HUES48 (cell line): ENCODE data around the gene TUBGCP2.

Source experiments
- H3K27ac ChIP-seq: one replicate; pipeline ENCODE4 v1.7.0; 2013; ENCODE audit warnings: low read depth, low read length, inconsistent platforms
- H3K27me3 ChIP-seq: 2 replicates; pipeline ENCODE4 v1.6.1; 2013; ENCODE audit warnings: mild to moderate bottlenecking, low read length; ENCODE audit not compliant: control insufficient read depth, insufficient read depth
- H3K36me3 ChIP-seq: 2 replicates; pipeline ENCODE4 v1.6.1; 2013; ENCODE audit warnings: low read length; ENCODE audit not compliant: control insufficient read depth, insufficient read depth
- H3K4me1 ChIP-seq: 2 replicates; pipeline ENCODE4 v1.6.1; 2013; ENCODE audit warnings: mild to moderate bottlenecking, low read length; ENCODE audit not compliant: control insufficient read depth, insufficient read depth
- H3K4me3 ChIP-seq: 2 replicates; pipeline ENCODE4 v1.5.1; 2013; ENCODE audit warnings: mild to moderate bottlenecking, low read depth, low read length
- H3K9ac ChIP-seq: 2 replicates; pipeline ENCODE4 v1.6.1; 2013; ENCODE audit warnings: mild to moderate bottlenecking, low read depth, low read length, moderate library complexity
- H3K9me3 ChIP-seq: 2 replicates; pipeline ENCODE4 v1.6.1; 2013; ENCODE audit warnings: low read length; ENCODE audit not compliant: control insufficient read depth, insufficient read depth

The TUBGCP2 gene

GRCh38 chr10:133351408-133352318 lies 43.0 kb upstream of the TUBGCP2 start:
- 0 out of 2 replicates have a peak, but pooled peaks cover 10% of the 10 kb centered on the region for H3K36me3 ChIP-seq
- no peak overlapping the region for H3K9ac ChIP-seq
- H3K4me1 ChIP-seq, result no peaks in the 10 kb centered on the region; the same call in 1 of the 2 replicates

GRCh38 chr10:133350950-133351329 lies 42.3 kb upstream of the TUBGCP2 start:
- Histone ChIP-seq H3K9ac (no peak overlapping the region), H3K4me1 (no peaks in the 10 kb centered on the region; the same call in 1 of the 2 replicates), H3K27me3 (no peaks in the 10 kb centered on the region)

More at GRCh38 chr10:133351408-133352318, 43.0 kb upstream of the TUBGCP2 start:
- no peak overlapping the region for H3K27ac ChIP-seq
- no peaks in the 10 kb centered on the region for H3K9me3 ChIP-seq
- H3K4me3 ChIP-seq, result no peak overlapping the region
- no peaks in the 10 kb centered on the region for H3K27me3 ChIP-seq

GRCh38 chr10:133350283-133350949 lies 41.7 kb upstream of the TUBGCP2 start:
- H3K27me3 ChIP-seq, result no peaks in the 10 kb centered on the region
- no peaks in the 10 kb centered on the region for H3K9me3 ChIP-seq
- H3K4me1 ChIP-seq, result no peaks in the 10 kb centered on the region; the same call in 1 of the 2 replicates
- H3K4me3 ChIP-seq, result no peak overlapping the region
- H3K9ac ChIP-seq, result no peak overlapping the region
- H3K36me3 ChIP-seq, result 0 out of 2 replicates have a peak, but pooled peaks cover 1% of the 10 kb centered on the region
- no peak overlapping the region for H3K27ac ChIP-seq

More at GRCh38 chr10:133350950-133351329, 42.3 kb upstream of the TUBGCP2 start:
- no peak overlapping the region for H3K27ac ChIP-seq
- 0 out of 2 replicates have a peak, but pooled peaks cover 7% of the 10 kb centered on the region for H3K36me3 ChIP-seq
- H3K9me3 ChIP-seq, result no peaks in the 10 kb centered on the region
- no peak overlapping the region for H3K4me3 ChIP-seq

GRCh38 chr10:133349577-133350011 lies 40.9 kb upstream of the TUBGCP2 start:
- H3K4me1 ChIP-seq, result no peaks in the 10 kb centered on the region; the same call in 1 of the 2 replicates
- H3K27me3 ChIP-seq, result no peaks in the 10 kb centered on the region
- H3K9ac ChIP-seq, result no peak overlapping the region
- H3K4me3 ChIP-seq, result no peak overlapping the region
- no peaks in the 10 kb centered on the region for H3K9me3 ChIP-seq
- no peak overlapping the region for H3K27ac ChIP-seq
- H3K36me3 ChIP-seq, result no peaks in the 10 kb centered on the region

GRCh38 chr10:133349160-133349568 lies 40.5 kb upstream of the TUBGCP2 start:
- Histone ChIP-seq H3K27me3 (no peaks in the 10 kb centered on the region), H3K4me3 (no peak overlapping the region), H3K9ac (no peak overlapping the region), H3K9me3 (no peaks in the 10 kb centered on the region), H3K36me3 (no peaks in the 10 kb centered on the region), H3K4me1 (no peaks in the 10 kb centered on the region; the same call in 1 of the 2 replicates), H3K27ac (no peak overlapping the region)

- H3K36me3 ChIP-seq, result no peaks in the 10 kb centered on the region
- no peak overlapping the region for H3K9ac ChIP-seq
- H3K9me3 ChIP-seq, result no peaks in the 10 kb centered on the region
- H3K27ac ChIP-seq, result no peak overlapping the region
- H3K27me3 ChIP-seq, result no peaks in the 10 kb centered on the region
- no peaks in the 10 kb centered on the region; the same call in 1 of the 2 replicates for H3K4me1 ChIP-seq
- H3K4me3 ChIP-seq, result no peak overlapping the region
Measured at GRCh38 chr10:133347710-133348517, 39.2 kb upstream of the TUBGCP2 start.

GRCh38 chr10:133346413-133346812 lies 37.7 kb upstream of the TUBGCP2 start:
- Histone ChIP-seq H3K4me1 (no peaks in the 10 kb centered on the region; the same call in 1 of the 2 replicates), H3K4me3 (no peak overlapping the region), H3K9me3 (no peaks in the 10 kb centered on the region), H3K27ac (no peak overlapping the region), H3K36me3 (no peaks in the 10 kb centered on the region), H3K27me3 (no peaks in the 10 kb centered on the region; the same call in 1 of the 2 replicates), H3K9ac (no peak overlapping the region)

GRCh38 chr10:133344236-133344635 lies 35.6 kb upstream of the TUBGCP2 start:
- no peaks in the 10 kb centered on the region; the same call in 1 of the 2 replicates for H3K27me3 ChIP-seq
- no peak overlapping the region for H3K9ac ChIP-seq
- no peaks in the 10 kb centered on the region for H3K36me3 ChIP-seq
- no peaks in the 10 kb centered on the region for H3K4me1 ChIP-seq
- no peaks in the 10 kb centered on the region for H3K9me3 ChIP-seq
- H3K27ac ChIP-seq, result no peak overlapping the region
- no peak overlapping the region for H3K4me3 ChIP-seq

- Histone ChIP-seq H3K27me3 (no peaks in the 10 kb centered on the region; the same call in 1 of the 2 replicates), H3K4me3 (no peak overlapping the region), H3K4me1 (no peaks in the 10 kb centered on the region), H3K9ac (no peak overlapping the region), H3K36me3 (no peaks in the 10 kb centered on the region), H3K9me3 (no peaks in the 10 kb centered on the region), H3K27ac (no peak overlapping the region)
Measured at GRCh38 chr10:133343558-133343957, 34.9 kb upstream of the TUBGCP2 start.

GRCh38 chr10:133342942-133343341 lies 34.3 kb upstream of the TUBGCP2 start:
- H3K27ac ChIP-seq, result no peak overlapping the region
- H3K27me3 ChIP-seq, result no peaks in the 10 kb centered on the region; the same call in 1 of the 2 replicates
- H3K9ac ChIP-seq, result no peak overlapping the region
- H3K9me3 ChIP-seq, result no peaks in the 10 kb centered on the region
- no peaks in the 10 kb centered on the region for H3K36me3 ChIP-seq
- H3K4me1 ChIP-seq, result no peaks in the 10 kb centered on the region
- no peak overlapping the region for H3K4me3 ChIP-seq
